NCI-H1105 treated with DMSO at 0.1 percent for 48 hours (cell line): ENCODE results near the gene C5orf22.
"Not testable (repeated sequence)": the region's sequence is repeated elsewhere in the genome, so short reads cannot be mapped to it uniquely, and the experiment has no call there.

Experiments used
- DNase-seq: peaks from one replicate; lab custom pipeline; 2025; lab: John Stamatoyannopoulos, UW

Gene C5orf22

GRCh38 chr5:31554552-31554951, 22.5 kb downstream of the C5orf22 start:
- no peak for DNase-seq

- DNase-seq, result no peak
Measured at GRCh38 chr5:31556461-31556860, 24.4 kb downstream of the C5orf22 start.

- no peak for DNase-seq
Measured at GRCh38 chr5:31559942-31560341, 27.8 kb downstream of the C5orf22 start.

- DNase-seq, result no peak
Measured at GRCh38 chr5:31561946-31562345, 29.8 kb downstream of the C5orf22 start.

GRCh38 chr5:31563216-31563615, 31.1 kb downstream of the C5orf22 start:
- no peak for DNase-seq

GRCh38 chr5:31566362-31566761, 34.3 kb downstream of the C5orf22 start:
- not testable (repeated sequence) for DNase-seq

GRCh38 chr5:31568302-31568835, 36.3 kb downstream of the C5orf22 start:
- no peak for DNase-seq

- no peak for DNase-seq
Measured at GRCh38 chr5:31569068-31569467, 37.0 kb downstream of the C5orf22 start.

- no peak for DNase-seq
Measured at GRCh38 chr5:31573494-31574142, 41.5 kb downstream of the C5orf22 start.

- DNase-seq, result no peak
Measured at GRCh38 chr5:31574772-31575171, 42.7 kb downstream of the C5orf22 start.

- no peak for DNase-seq
Measured at GRCh38 chr5:31577438-31577837, 45.3 kb downstream of the C5orf22 start.

GRCh38 chr5:31579558-31579957, 47.5 kb downstream of the C5orf22 start:
- no peak for DNase-seq

- DNase-seq, result peak; percentile 21
Measured at GRCh38 chr5:31581498-31582099, 49.5 kb downstream of the C5orf22 start.

- no peak for DNase-seq
Measured at GRCh38 chr5:31583129-31583528, 51.0 kb downstream of the C5orf22 start.

- no peak for DNase-seq
Measured at GRCh38 chr5:31585166-31585894, 53.2 kb downstream of the C5orf22 start.

GRCh38 chr5:31585895-31586270, 53.8 kb downstream of the C5orf22 start:
- no peak for DNase-seq

- DNase-seq, result no peak
Measured at GRCh38 chr5:31587546-31587945, 55.4 kb downstream of the C5orf22 start.

GRCh38 chr5:31593665-31594064, 61.6 kb downstream of the C5orf22 start:
- no peak for DNase-seq

- DNase-seq, result no peak
Measured at GRCh38 chr5:31596354-31596753, 64.3 kb downstream of the C5orf22 start.

- DNase-seq, result no peak
Measured at GRCh38 chr5:31598640-31599611, 66.8 kb downstream of the C5orf22 start.

- DNase-seq, result not testable (repeated sequence)
Measured at GRCh38 chr5:31602305-31602704, 70.2 kb downstream of the C5orf22 start.

GRCh38 chr5:31604240-31604639, 72.1 kb downstream of the C5orf22 start:
- DNase-seq, result no peak
